Bone marrow (tissue), 2 donors: ENCODE measurements around the gene STX2.
A peak's percentile ranks its signal among the peaks of the same experiment; 100 is the strongest.
"Not testable (repeated sequence)": the region's sequence is repeated elsewhere in the genome, so short reads cannot be mapped to it uniquely, and the experiment has no call there.

Experiments used
- DNase-seq, 2 donors: peaks; one replicate each; lab custom pipeline; 2025; lab: John Stamatoyannopoulos, UW

The STX2 gene

GRCh38 chr12:130838951-130839769, at the start of gene STX2:
Gene STX2 (minus strand): TSS chr12:130839250. CDS start chr12:130839099, 151 bp downstream.
- DNase-seq, result peak; percentile 52 to 77

GRCh38 chr12:130887190-130887589, 48.1 kb upstream of the STX2 start:
- not testable (repeated sequence) for DNase-seq

DNA sequence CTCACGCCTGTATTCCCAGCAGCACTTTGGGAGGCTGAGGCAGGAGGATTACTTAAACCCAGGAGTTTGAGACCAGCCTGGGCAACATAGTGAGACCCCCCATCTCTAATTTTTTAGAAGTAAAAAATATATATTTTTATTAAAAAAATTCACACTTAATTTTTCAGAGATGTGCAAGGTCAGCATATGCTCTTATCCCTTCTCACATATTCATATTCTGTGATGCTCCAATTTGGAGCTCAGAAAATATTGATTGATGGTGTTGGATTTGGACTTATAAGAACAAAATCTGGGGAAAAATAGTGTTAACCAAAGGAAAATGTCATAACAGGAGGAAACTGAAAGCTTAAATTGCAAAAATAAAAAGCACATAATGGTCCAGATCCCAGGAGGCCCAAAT, 42.5 kb upstream of the STX2 start:
- no peak for DNase-seq

- no peak for DNase-seq
Measured at GRCh38 chr12:130881046-130881445, 42.0 kb upstream of the STX2 start.

- DNase-seq, result no peak
Measured at GRCh38 chr12:130880411-130880885, 41.4 kb upstream of the STX2 start.

DNA sequence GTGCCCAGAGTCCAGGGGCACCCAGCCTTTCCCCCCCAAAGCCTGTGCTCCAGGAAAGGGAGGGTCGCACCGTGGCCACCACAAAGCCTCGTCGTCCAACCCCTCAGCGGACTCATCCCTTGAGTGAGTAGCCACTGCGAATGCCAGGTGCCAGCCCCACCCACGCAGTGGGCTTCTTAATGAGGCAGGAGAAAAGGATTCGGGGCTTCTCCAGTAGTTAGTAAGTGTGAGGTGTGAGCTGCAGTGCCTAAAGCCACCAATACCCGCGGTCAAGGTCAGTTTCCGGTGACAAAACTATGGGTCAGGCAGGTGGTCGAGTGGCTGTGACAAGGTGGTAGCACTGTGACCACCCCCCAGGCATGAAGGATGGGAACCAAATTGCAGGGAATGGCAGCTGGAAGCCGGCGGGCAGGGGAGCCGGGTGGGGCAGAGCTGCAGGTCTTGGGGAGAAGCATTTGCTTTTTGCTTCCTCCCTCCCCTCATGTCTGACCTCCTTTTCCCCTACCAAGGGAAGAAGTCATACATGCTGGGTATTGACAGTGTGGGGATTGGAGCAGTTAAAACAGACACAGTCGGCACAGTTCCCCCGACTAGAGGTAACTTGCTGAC, 40.8 kb upstream of the STX2 start:
- no peak for DNase-seq

GRCh38 chr12:130879212-130879686, 40.2 kb upstream of the STX2 start:
- DNase-seq, result no peak

DNA sequence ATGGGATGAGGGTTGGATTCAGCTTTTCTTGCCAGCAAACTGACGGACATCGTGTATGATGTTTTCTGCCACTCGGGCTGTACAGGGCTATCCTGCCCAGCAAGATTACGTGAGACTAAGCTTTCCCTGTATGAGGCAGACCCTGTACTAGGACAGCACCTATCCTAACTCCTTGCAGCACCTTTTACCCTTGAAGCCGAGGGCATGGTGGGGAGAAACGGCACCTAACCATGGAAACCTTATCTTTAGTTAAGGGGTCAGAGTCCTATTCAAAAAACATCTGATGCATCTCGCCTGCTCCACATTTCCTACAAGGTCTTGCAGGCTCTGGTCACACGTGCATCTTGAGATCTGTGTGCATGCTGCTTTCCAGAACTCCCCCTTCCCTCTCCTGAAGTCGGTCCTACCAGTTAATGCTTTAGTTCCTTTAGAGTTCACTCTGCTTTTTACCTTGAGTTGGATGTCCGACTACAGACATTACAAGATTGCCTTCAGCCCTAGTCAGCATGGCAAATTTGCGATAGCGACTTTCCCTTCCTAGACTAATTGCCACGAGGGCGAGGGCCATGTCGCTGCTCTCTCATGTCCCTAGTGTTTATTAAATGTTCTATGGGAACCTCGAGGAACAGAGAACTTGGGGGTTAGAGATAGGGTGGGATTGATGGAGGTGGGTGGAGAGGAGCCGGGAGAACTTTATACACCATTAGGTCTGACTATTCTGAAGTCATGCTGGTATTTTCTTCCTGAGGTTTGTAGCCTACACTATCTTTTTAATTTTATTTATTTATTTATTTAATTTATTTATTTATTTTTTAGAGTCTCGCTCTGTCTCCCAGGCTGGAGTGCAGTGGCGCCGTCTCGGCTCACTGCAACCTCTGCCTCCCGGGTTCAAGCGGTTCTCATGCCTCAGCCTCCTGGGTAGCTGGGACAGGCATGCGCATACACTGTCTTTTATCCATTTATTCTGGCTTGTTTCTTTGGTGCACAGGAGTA, 39.4 kb upstream of the STX2 start:
- no peak for DNase-seq

GRCh38 chr12:130877333-130877732, 38.3 kb upstream of the STX2 start:
- DNase-seq, result no peak

- no peak for DNase-seq
Measured at GRCh38 chr12:130876758-130877157, 37.7 kb upstream of the STX2 start.

- DNase-seq, result no peak
Measured at GRCh38 chr12:130876297-130876696, 37.2 kb upstream of the STX2 start.

GRCh38 chr12:130875708-130876107, 36.7 kb upstream of the STX2 start:
- not testable (repeated sequence) for DNase-seq

- DNase-seq, result no peak
Measured at GRCh38 chr12:130875193-130875592, 36.1 kb upstream of the STX2 start.

DNA sequence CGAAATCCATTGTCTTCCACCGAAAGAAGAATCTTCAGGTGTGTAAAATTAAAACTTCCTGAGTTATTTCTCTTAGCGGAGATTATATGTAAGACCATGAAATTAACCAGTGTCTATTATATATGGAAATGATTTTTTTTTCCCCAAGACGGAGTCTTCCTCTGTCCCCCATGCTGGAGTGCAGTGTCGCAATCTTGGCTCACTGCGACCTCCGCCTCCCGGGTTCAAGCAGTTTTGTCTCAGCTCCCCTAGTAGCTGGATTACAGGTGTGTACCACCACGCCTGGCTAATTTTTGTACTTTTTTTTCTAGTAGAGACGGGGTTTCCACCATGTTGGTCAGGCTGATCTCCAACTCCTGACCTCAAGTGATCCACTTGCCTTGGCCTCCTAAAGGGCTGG, 35.6 kb upstream of the STX2 start:
- no peak for DNase-seq

DNA sequence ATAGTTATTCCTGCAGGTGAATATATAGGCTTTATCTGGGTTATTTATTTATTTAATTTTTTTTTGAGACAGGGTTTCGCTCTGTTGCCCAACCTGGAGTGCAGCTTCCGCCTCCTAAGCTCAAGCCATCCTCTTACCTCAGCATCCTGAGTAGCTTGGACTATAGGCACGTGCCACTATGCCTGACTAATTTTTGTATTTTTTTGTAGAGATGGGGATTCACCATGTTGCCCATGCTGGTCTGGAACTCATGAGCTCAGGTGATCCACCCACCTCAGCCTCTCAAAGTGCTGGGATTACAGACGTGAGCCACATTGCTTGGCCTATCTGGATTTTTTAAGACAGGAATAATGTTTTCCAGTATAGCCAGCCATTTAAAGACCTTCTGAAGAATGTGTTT, 34.8 kb upstream of the STX2 start:
- no peak for DNase-seq

DNA sequence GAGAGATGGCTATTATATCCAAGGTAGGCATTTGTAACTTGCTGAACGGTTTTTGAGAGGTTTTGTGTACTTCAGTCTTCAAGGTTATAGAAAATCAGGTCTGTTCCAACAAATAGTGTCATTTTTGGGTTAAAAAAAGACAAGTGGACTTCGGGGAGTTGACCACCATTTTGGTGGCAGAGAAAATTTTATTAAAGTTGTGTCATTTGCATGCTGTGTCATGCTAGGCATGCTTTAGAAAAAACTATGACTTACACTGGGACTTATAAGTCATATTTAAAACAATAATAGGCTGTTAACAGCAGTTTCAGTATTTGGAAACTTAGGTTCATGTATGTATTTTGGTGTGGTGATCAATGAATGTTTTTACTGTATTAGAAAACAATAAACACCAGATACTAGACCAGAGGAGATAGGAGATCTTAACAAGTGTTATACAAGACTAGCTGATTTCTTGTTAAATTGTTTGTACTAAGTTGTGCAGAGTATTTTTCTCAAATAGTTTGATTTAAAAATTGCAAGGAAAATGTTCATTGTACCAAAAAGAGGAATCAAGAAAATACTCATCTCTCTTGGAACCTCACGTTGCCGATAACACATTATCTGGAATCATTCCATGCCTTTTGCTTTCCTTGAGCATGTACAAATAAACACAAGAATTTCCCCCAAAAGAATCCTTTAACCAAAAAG, 34.2 kb upstream of the STX2 start:
- no peak for DNase-seq

GRCh38 chr12:130872179-130873096, 33.4 kb upstream of the STX2 start:
- peak in 1 of 2 donors; percentile 80 for DNase-seq

DNA sequence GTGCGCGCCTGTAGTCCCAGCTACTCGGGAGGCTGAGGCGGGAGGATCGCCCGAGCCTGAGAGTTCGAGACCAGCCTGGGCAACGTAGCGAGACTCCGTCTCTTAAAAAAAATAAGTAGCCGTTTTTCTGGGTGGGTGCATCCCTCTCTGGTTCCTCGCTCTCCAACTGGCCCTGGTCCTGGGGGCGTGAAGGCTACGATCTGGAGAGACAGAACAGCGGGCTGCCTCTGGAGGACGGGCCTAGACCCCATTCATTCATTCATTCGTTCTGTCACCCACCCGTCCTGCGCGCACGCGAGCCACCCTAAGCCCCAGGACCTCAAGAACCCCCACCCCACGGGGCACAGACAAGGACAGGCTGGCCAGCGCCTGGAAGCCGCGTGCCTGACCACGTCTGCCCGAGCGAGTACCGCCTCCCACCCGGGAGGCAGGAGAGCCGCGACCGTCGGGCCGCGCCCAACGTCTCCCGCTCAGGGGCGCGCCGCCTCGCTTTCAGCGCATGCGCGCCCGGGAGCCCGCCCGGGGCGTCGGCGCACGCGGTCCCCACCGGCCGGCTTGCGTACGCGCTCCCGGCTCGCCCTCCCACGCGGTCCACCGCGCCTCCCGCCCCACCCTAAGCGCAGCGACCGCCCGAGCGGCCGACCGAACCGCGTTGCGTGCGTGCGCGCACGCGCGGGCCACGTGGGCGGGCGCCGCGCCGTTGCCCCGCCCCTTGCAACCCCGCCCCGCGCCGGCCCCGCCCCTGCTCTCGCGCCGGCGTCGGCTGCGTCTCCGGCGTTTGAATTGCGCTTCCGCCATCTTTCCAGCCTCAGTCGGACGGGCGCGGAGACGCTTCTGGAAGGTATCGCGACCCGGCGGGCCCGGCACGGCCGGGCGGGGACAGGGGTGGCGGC, 32.5 kb upstream of the STX2 start, which contains the start of gene RAN:
TSS of gene RAN (plus strand) at position 781 of the 893 bp plus-strand sequence. CDS start 528 bp downstream, outside the sequence.
- DNase-seq, result peak; percentile 59 to 87
